Measurements from ENCODE around the gene MAP4K2. TPM values are rescaled to one million over a fixed set of nuclear protein-coding genes. Genes with fewer than 3 reads are reported as not detected.

Gene MAP4K2
- total RNA-seq, 1 donor, result 70.8 TPM

GRCh38 chr11:64772303-64773018 lies 30.6 kb downstream of the MAP4K2 start:
- DNase-seq (ENCODE audit: low read depth in 2 of 3, low spot score in 2 of 3), result peak in 1 of 3 donors; percentile 39

- DNase-seq (ENCODE audit: low read depth in 2 of 3, low spot score in 2 of 3), result no peak
Observed at GRCh38 chr11:64771861-64772260, 31.2 kb downstream of the MAP4K2 start.

GRCh38 chr11:64770120-64770519 lies 32.9 kb downstream of the MAP4K2 start:
- no peak for DNase-seq (ENCODE audit: low read depth in 2 of 3, low spot score in 2 of 3)

- no peak for DNase-seq (ENCODE audit: low read depth in 2 of 3, low spot score in 2 of 3)
Observed at GRCh38 chr11:64769283-64769682, 33.7 kb downstream of the MAP4K2 start.

GRCh38 chr11:64768300-64768694 lies 34.7 kb downstream of the MAP4K2 start:
- no peak for DNase-seq (ENCODE audit: low read depth in 2 of 3, low spot score in 2 of 3)

GRCh38 chr11:64767344-64768299 lies 35.4 kb downstream of the MAP4K2 start:
- DNase-seq (ENCODE audit: low read depth in 2 of 3, low spot score in 2 of 3), result peak; percentile 69 to 86 (median 70)

- DNase-seq (ENCODE audit: low read depth in 2 of 3, low spot score in 2 of 3), result no peak
Observed at GRCh38 chr11:64766881-64767280, 36.1 kb downstream of the MAP4K2 start.

GRCh38 chr11:64765851-64766665 lies 37.0 kb downstream of the MAP4K2 start:
- DNase-seq (ENCODE audit: low read depth in 2 of 3, low spot score in 2 of 3), result no peak

- DNase-seq (ENCODE audit: low read depth in 2 of 3, low spot score in 2 of 3), result no peak
Observed at GRCh38 chr11:64765291-64765850, 37.6 kb downstream of the MAP4K2 start.

GRCh38 chr11:64764753-64765152 lies 38.3 kb downstream of the MAP4K2 start:
- DNase-seq (ENCODE audit: low read depth in 2 of 3, low spot score in 2 of 3), result no peak

GRCh38 chr11:64764040-64764611 lies 38.9 kb downstream of the MAP4K2 start:
- DNase-seq (ENCODE audit: low read depth in 2 of 3, low spot score in 2 of 3), result peak in 2 of 3 donors; percentile 81 to 96

GRCh38 chr11:64763526-64764039 lies 39.4 kb downstream of the MAP4K2 start:
- no peak for DNase-seq (ENCODE audit: low read depth in 2 of 3, low spot score in 2 of 3)

- DNase-seq (ENCODE audit: low read depth in 2 of 3, low spot score in 2 of 3), result peak in 1 of 3 donors; percentile 23
Observed at GRCh38 chr11:64762674-64763525, 40.1 kb downstream of the MAP4K2 start.

- peak in 1 of 3 donors; percentile 26 for DNase-seq (ENCODE audit: low read depth in 2 of 3, low spot score in 2 of 3)
Observed at GRCh38 chr11:64762277-64762673, 40.7 kb downstream of the MAP4K2 start.

GRCh38 chr11:64760759-64761420 lies 42.1 kb downstream of the MAP4K2 start:
- DNase-seq (ENCODE audit: low read depth in 2 of 3, low spot score in 2 of 3), result no peak

- no peak for DNase-seq (ENCODE audit: low read depth in 2 of 3, low spot score in 2 of 3)
Observed at GRCh38 chr11:64759722-64760719, 43.0 kb downstream of the MAP4K2 start, which contains the start of gene PYGM. Gene PYGM, minus strand, starts transcription at chr11:64759974. Its CDS starts 76 bp downstream, at chr11:64759898.

- no peak for DNase-seq (ENCODE audit: low read depth in 2 of 3, low spot score in 2 of 3)
Observed at GRCh38 chr11:64759131-64759721, 43.8 kb downstream of the MAP4K2 start.
